Thoracic aorta (tissue), 2 donors: Measurements from ENCODE around the gene PSMC3IP. TPM values are rescaled to one million over a fixed set of nuclear protein-coding genes. Genes with fewer than 3 reads are reported as not detected.
A peak's percentile ranks its signal among the peaks of the same experiment; 100 is the strongest.

Experiments
- ATAC-seq: fragments of 150-250 bp; one replicate; pipeline ENCODE4 v1.8.0; 2017; ENCODE audit warnings: low read depth; ENCODE audit not compliant: insufficient number of reproducible peaks, low FRiP score
- DNase-seq: peaks from one replicate; pipeline ENCODE4 v3.0.0-alpha.2; 2020; ENCODE audit warnings: low spot score
- H3K27ac ChIP-seq, 2 donors: fragments of 200-600 bp; sonication (generic); 1 replicate in 1 of 2; 2 replicates in 1 of 2; pipeline ENCODE4 v1.5.1; 2016; ENCODE audit warnings: mild to moderate bottlenecking in 2 of 2, moderate library complexity in 2 of 2
- H3K27me3 ChIP-seq: fragments of 200-600 bp; sonication (generic); replicated peaks from 2 replicates; pipeline ENCODE4 v1.6.0; 2016; ENCODE audit warnings: mild to moderate bottlenecking; ENCODE audit not compliant: insufficient read depth
- H3K36me3 ChIP-seq: fragments of 200-600 bp; sonication (generic); one replicate; pipeline ENCODE4 v1.5.1; 2016
- H3K4me1 ChIP-seq, 2 donors: fragments of 200-600 bp; sonication (generic); 1 replicate in 1 of 2; 2 replicates in 1 of 2; pipeline versions ENCODE4 v1.5.1 to v1.6.0; 2016; ENCODE audit warnings: low read depth in 2 of 2, mild to moderate bottlenecking in 1 of 2; ENCODE audit not compliant: control insufficient read depth in 1 of 2
- H3K4me3 ChIP-seq: fragments of 200-600 bp; sonication (generic); 2 replicates; pipeline ENCODE4 v1.5.1; 2016; ENCODE audit warnings: mild to moderate bottlenecking
- H3K9me3 ChIP-seq: fragments of 200-600 bp; sonication (generic); 2 replicates; pipeline ENCODE4 v1.5.1; 2016
- CTCF ChIP-seq: fragments of 200-600 bp; sonication (generic); IDR thresholded peaks from one replicate; pipeline ENCODE4 v1.5.1; 2019; ENCODE audit warnings: antibody characterized with exemption
- total RNA-seq, 2 donors: library from RNA; depleted of rRNA; stranded (reverse); fragments of >200 nt; gene quantifications; one replicate each; pipeline versions ENCODE4 v1.1.0 to v1.2.3, GENCODE V29; 2016

The PSMC3IP gene
- total RNA-seq, 2 donors from 2014 or later = 6.6 TPM; not detected in 1

GRCh38 chr17:42581744-42582270 lies 4.3 kb upstream of the PSMC3IP start:
- H3K4me3 ChIP-seq = no peak overlapping the region
- DNase-seq (no peak), ATAC-seq (no peak)
- H3K4me1 ChIP-seq = peaks cover 10 to 24% of the 10 kb centered on the region in 2 donors
- H3K9me3 ChIP-seq = no peaks in the 10 kb centered on the region
- no peak overlapping the region for H3K27ac ChIP-seq
- TF ChIP-seq CTCF = no peak
- peaks cover 70% of the 10 kb centered on the region for H3K36me3 ChIP-seq
- H3K27me3 ChIP-seq = no peaks in the 10 kb centered on the region

- ATAC-seq (no peak), DNase-seq (no peak)
- no peaks in the 10 kb centered on the region for H3K27me3 ChIP-seq
- peaks cover 10 to 18% of the 10 kb centered on the region in 2 donors for H3K4me1 ChIP-seq
- H3K27ac ChIP-seq = no peak overlapping the region
- H3K9me3 ChIP-seq = no peaks in the 10 kb centered on the region
- no peak overlapping the region for H3K4me3 ChIP-seq
- peaks cover 54% of the 10 kb centered on the region for H3K36me3 ChIP-seq
- TF ChIP-seq CTCF = no peak
Observed at GRCh38 chr17:42579794-42580551, 2.4 kb upstream of the PSMC3IP start.

GRCh38 chr17:42578282-42578869 lies 847 bp upstream of the PSMC3IP start:
- ATAC-seq = peak; percentile 66
- DNase-seq = no peak
- Histone ChIP-seq H3K4me1 (peaks cover 10 to 18% of the 10 kb centered on the region in 2 donors), H3K36me3 (peaks cover 45% of the 10 kb centered on the region), H3K9me3 (no peaks in the 10 kb centered on the region), H3K27ac (peak overlapping the region; percentile 82), H3K27me3 (no peaks in the 10 kb centered on the region), H3K4me3 (peak overlapping the region; percentile 69)
- peak; percentile 74 for TF ChIP-seq CTCF

- Histone ChIP-seq H3K4me3 (peak overlapping the region; percentile 69), H3K9me3 (no peaks in the 10 kb centered on the region), H3K27me3 (no peaks in the 10 kb centered on the region), H3K4me1 (peaks cover 10 to 18% of the 10 kb centered on the region in 2 donors), H3K27ac (peak overlapping the region in 1 of 2 donors; percentile 82), H3K36me3 (peaks cover 40% of the 10 kb centered on the region)
- no peak for ATAC-seq
- DNase-seq = no peak
- no peak for TF ChIP-seq CTCF
Observed at GRCh38 chr17:42577140-42577531, 393 bp downstream of the PSMC3IP start.

GRCh38 chr17:42574463-42574862 lies 3.1 kb downstream of the PSMC3IP start:
- Histone ChIP-seq H3K4me1 (peaks cover 10 to 18% of the 10 kb centered on the region in 2 donors), H3K4me3 (no peak overlapping the region), H3K27ac (no peak overlapping the region), H3K36me3 (peaks cover 39% of the 10 kb centered on the region), H3K27me3 (no peaks in the 10 kb centered on the region), H3K9me3 (no peaks in the 10 kb centered on the region)
- ATAC-seq (no peak), DNase-seq (no peak)
- TF ChIP-seq CTCF = no peak
